Breast epithelium (tissue), 4 donors: ENCODE results near the gene MBTPS2. TPM values are rescaled to one million over a fixed set of nuclear protein-coding genes. Genes with fewer than 3 reads are reported as not detected.

Experiments
- DNase-seq, 2 donors: peaks; one replicate each; pipeline ENCODE4 v3.0.0-alpha.2; 2019; ENCODE audit warnings: low spot score in 2 of 2
- H3K27ac ChIP-seq, 2 donors: fragments of 200-600 bp; sonication (generic) in 1 of 2; one replicate each; pipeline ENCODE4 v1.5.1; 2016 to 2019; ENCODE audit warnings: mild to moderate bottlenecking in 1 of 2
- H3K27me3 ChIP-seq, 2 donors: fragments of 200-600 bp; sonication (generic) in 1 of 2; one replicate each; pipeline versions ENCODE4 v1.5.1 to v1.6.0; 2017 to 2019; ENCODE audit warnings: control low read depth in 1 of 2, mild to moderate bottlenecking in 1 of 2
- H3K36me3 ChIP-seq: fragments of 200-600 bp; one replicate; pipeline ENCODE4 v1.5.1; 2019
- H3K4me1 ChIP-seq, 2 donors: fragments of 200-600 bp; sonication (generic); one replicate each; pipeline ENCODE4 v1.5.1; 2016 to 2019; ENCODE audit warnings: control low read depth in 1 of 2
- H3K4me3 ChIP-seq, 3 donors: fragments of 200-600 bp; sonication (generic); 1 replicate in 2 of 3; 2 replicates in 1 of 3; pipeline ENCODE4 v1.5.1; 2016 to 2019; ENCODE audit warnings: mild to moderate bottlenecking in 3 of 3, moderate library complexity in 2 of 3
- H3K9me3 ChIP-seq, 2 donors: fragments of 200-600 bp; sonication (generic) in 1 of 2; one replicate each; pipeline ENCODE4 v1.5.1; 2016 to 2019; ENCODE audit warnings: control low read depth in 1 of 2
- POLR2A ChIP-seq: fragments of 450-650 bp; IDR thresholded peaks from one replicate; pipeline ENCODE4 v1.6.1; 2016; ENCODE audit warnings: antibody characterized with exemption, mild to moderate bottlenecking, moderate library complexity
- POLR2AphosphoS5 ChIP-seq, 3 donors: sonication (generic); formaldehyde crosslinking; IDR thresholded peaks; one replicate each; pipeline ENCODE4 v1.6.1; 2017; ENCODE audit warnings: antibody characterized with exemption in 3 of 3
- intact Hi-C: fragments of 100-400 bp; cut with DNase I; formaldehyde crosslinking; loops from one replicate; pipeline ENCODE4 v1.15.1; 2023; ENCODE audit warnings: low total_unique reads
- total RNA-seq, 3 donors: library from RNA; depleted of rRNA; stranded (reverse); fragments of >200 nt; gene quantifications; one replicate each; pipeline ENCODE4 v1.1.0, GENCODE V29; 2016
- TF ChIP-seq, protein P1 (sequence below), 3 donors: fragments of 450-650 bp; IDR thresholded peaks; one replicate each; pipeline ENCODE4 v1.5.1; 2016 to 2017; ENCODE audit warnings: antibody characterized with exemption in 3 of 3, mild to moderate bottlenecking in 3 of 3, moderate library complexity in 3 of 3

MBTPS2 gene
- total RNA-seq, 3 donors from 2014 or later, result 8.8 to 13.8 (median 9.9) TPM

DNA sequence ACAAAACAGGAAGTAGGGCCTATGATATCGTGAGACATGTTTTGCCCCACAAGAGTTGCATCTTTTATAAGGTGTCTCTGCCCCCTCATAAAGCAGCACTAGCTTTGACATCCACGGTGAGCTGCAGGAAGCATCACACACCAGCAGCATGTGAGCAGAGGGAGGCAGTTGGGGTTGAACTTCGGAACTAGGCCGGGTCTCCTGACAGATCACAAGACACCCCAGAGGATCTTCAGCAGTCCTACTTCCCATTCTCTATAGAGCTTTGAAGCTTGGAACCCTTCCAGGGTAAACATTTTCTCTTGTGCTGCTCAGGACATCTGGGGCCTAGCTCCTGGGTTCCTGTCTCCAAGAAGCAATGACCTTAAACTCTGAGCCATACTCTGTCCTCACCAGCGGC, 43.8 kb downstream of the MBTPS2 start:
- intact Hi-C loops, result no loop called here
- Histone ChIP-seq H3K27ac (no peak overlapping the region), H3K27me3 (peaks cover 0 to 5% of the 10 kb centered on the region in 2 donors), H3K36me3 (no peaks in the 10 kb centered on the region), H3K4me3 (no peak overlapping the region), H3K9me3 (no peaks in the 10 kb centered on the region), H3K4me1 (no peaks in the 10 kb centered on the region)
- TF ChIP-seq POLR2AphosphoS5 (IDR thresholded peaks at IDR 0.05) (no peak), POLR2A (no peak)
- TF ChIP-seq, protein P1, sequence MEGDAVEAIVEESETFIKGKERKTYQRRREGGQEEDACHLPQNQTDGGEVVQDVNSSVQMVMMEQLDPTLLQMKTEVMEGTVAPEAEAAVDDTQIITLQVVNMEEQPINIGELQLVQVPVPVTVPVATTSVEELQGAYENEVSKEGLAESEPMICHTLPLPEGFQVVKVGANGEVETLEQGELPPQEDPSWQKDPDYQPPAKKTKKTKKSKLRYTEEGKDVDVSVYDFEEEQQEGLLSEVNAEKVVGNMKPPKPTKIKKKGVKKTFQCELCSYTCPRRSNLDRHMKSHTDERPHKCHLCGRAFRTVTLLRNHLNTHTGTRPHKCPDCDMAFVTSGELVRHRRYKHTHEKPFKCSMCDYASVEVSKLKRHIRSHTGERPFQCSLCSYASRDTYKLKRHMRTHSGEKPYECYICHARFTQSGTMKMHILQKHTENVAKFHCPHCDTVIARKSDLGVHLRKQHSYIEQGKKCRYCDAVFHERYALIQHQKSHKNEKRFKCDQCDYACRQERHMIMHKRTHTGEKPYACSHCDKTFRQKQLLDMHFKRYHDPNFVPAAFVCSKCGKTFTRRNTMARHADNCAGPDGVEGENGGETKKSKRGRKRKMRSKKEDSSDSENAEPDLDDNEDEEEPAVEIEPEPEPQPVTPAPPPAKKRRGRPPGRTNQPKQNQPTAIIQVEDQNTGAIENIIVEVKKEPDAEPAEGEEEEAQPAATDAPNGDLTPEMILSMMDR (IDR thresholded peaks at IDR 0.05), result no peak
- DNase-seq, result no peak

DNA sequence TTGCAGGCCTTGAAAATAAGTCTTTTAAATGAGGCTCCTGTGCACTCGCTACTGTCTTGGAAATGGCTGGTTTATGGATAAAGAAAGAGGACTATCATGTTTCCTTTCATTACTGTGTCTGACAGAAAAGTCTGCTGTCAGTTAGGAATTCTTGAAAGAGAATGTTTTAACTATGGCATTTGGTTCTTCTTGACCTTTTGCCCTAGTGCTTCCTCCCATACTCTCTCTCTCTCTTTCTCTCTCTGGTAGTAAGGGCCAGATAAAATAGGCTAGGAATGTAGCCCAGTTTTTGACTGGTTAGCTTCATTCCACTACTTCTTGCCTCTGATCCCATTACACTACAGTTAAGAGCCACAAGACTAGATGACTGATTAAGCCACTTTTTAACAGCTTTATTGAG, 46.2 kb downstream of the MBTPS2 start:
- no peak overlapping the region for H3K4me3 ChIP-seq
- DNase-seq, result no peak
- H3K36me3 ChIP-seq, result no peaks in the 10 kb centered on the region
- intact Hi-C loops, result no loop called here
- TF ChIP-seq, protein P1 (IDR thresholded peaks at IDR 0.05), result no peak
- TF ChIP-seq POLR2A (no peak), POLR2AphosphoS5 (IDR thresholded peaks at IDR 0.05) (no peak)
- H3K4me1 ChIP-seq, result no peaks in the 10 kb centered on the region
- peaks cover 0 to 6% of the 10 kb centered on the region in 2 donors for H3K27me3 ChIP-seq
- H3K27ac ChIP-seq, result no peak overlapping the region
- H3K9me3 ChIP-seq, result no peaks in the 10 kb centered on the region

DNA sequence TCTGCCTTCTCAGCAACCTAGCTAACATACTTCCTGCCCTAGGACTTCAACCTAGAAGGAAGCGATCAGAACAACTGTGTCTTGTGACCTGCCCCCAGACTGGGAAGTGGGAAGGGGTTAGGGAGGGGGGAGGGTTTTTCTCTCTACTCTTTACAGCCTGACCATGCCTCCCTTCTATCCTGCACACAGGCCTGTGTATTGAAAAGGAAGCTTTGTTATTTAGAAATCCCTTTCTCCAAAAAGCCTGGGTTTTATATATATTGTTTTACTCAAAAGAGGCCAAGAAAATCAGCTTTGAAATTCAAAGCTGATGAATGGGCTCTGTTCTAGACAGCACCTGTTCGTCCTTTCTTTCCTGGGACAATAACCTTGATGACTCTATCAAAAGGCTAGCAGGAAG, 65.9 kb downstream of the MBTPS2 start:
- Histone ChIP-seq H3K27ac (no peak overlapping the region), H3K4me1 (no peaks in the 10 kb centered on the region), H3K27me3 (peaks cover 0 to 7% of the 10 kb centered on the region in 2 donors), H3K4me3 (no peak overlapping the region), H3K9me3 (no peaks in the 10 kb centered on the region), H3K36me3 (no peaks in the 10 kb centered on the region)
- TF ChIP-seq, protein P1 (IDR thresholded peaks at IDR 0.05), result no peak
- TF ChIP-seq POLR2AphosphoS5 (IDR thresholded peaks at IDR 0.05) (no peak), POLR2A (no peak)
- DNase-seq, result no peak
- intact Hi-C loops, result no loop called here

DNA sequence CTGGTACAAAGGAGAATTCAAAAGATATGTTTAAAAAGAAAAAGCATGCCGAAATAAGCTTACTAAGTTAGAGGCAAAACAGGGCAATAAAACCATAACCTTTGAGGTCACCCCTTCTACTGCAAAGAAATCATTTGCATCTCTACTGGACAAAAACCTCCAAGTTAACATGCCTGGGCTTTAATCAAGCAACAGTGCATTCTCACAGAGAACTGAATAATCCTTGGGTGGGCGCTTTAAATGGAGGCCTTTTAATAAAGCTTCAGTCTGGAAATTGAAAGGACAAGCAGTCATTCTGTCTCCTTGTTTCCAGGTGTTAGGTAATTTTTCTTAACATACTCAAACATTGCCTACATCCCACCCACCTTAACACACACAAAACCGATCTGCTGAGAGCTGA, 66.5 kb downstream of the MBTPS2 start:
- Histone ChIP-seq H3K9me3 (no peaks in the 10 kb centered on the region), H3K4me3 (no peak overlapping the region), H3K27me3 (peaks cover 0 to 8% of the 10 kb centered on the region in 2 donors), H3K27ac (no peak overlapping the region), H3K36me3 (no peaks in the 10 kb centered on the region), H3K4me1 (no peaks in the 10 kb centered on the region)
- intact Hi-C loops, result no loop called here
- no peak for DNase-seq
- TF ChIP-seq POLR2A (no peak), POLR2AphosphoS5 (IDR thresholded peaks at IDR 0.05) (no peak)
- TF ChIP-seq, protein P1 (IDR thresholded peaks at IDR 0.05), result no peak

DNA sequence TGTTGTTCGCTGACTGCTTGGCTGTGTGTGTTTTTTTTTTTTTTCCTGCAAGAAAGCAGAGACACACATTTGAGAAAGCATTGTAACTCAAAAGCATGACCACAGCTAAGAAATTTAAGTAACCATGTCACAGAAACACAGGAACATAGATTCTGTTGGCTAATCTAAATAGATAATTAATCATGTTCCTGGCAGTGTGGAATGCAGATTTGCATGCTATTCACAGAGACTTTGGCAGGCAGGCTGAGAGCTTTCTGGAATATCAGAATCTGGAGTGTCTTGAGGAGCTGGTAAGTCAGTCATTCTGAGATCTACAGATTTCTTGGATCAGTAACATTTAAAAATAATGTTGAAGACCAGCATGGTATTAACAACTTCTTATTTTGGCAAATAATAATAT, 67.8 kb downstream of the MBTPS2 start:
- no peak for DNase-seq
- H3K9me3 ChIP-seq, result no peaks in the 10 kb centered on the region
- no peak overlapping the region for H3K4me3 ChIP-seq
- no peak overlapping the region for H3K27ac ChIP-seq
- intact Hi-C loops, result no loop called here
- H3K4me1 ChIP-seq, result no peaks in the 10 kb centered on the region
- peaks cover 0 to 12% of the 10 kb centered on the region in 2 donors for H3K27me3 ChIP-seq
- H3K36me3 ChIP-seq, result no peaks in the 10 kb centered on the region
- TF ChIP-seq, protein P1 (IDR thresholded peaks at IDR 0.05), result no peak
- TF ChIP-seq POLR2AphosphoS5 (IDR thresholded peaks at IDR 0.05) (no peak), POLR2A (no peak)
